Astrocyte (in vitro differentiated cells and primary cell): ENCODE results near the gene SUN3.

Source experiments
- EZH2 ChIP-seq: IDR thresholded peaks from 2 replicates; pipeline ENCODE4 v1.6.1; 2012; ENCODE audit warnings: mild to moderate bottlenecking, low read length, inconsistent platforms; ENCODE audit not compliant: insufficient read depth
- TF ChIP-seq, protein P1 (sequence below): IDR thresholded peaks from 2 replicates; pipeline ENCODE4 v1.5.1; 2011; ENCODE audit warnings: low read depth, mild to moderate bottlenecking, inconsistent platforms, low read length, moderate library complexity; ENCODE audit not compliant: insufficient read depth

DNA sequence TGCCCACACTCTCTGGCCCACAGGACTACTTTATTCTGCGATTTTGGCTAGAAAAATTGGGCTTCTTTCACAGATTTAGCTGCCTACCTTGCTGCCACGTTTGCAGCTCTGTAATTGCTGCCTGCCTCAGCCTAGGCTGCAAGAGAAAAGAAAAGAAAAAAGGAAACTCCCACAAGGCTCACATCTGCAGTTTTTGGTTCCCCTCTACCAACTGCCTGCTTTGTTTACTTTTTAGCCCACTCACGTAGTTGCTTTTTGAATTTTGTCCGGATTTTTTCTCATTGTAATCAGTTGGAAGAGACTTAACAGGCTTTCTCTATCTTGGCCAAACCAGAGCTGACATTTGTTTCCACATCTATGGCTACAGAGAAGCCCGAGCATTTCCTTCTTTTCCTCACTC, 24.3 kb downstream of the SUN3 start:
- TF ChIP-seq, protein P1, sequence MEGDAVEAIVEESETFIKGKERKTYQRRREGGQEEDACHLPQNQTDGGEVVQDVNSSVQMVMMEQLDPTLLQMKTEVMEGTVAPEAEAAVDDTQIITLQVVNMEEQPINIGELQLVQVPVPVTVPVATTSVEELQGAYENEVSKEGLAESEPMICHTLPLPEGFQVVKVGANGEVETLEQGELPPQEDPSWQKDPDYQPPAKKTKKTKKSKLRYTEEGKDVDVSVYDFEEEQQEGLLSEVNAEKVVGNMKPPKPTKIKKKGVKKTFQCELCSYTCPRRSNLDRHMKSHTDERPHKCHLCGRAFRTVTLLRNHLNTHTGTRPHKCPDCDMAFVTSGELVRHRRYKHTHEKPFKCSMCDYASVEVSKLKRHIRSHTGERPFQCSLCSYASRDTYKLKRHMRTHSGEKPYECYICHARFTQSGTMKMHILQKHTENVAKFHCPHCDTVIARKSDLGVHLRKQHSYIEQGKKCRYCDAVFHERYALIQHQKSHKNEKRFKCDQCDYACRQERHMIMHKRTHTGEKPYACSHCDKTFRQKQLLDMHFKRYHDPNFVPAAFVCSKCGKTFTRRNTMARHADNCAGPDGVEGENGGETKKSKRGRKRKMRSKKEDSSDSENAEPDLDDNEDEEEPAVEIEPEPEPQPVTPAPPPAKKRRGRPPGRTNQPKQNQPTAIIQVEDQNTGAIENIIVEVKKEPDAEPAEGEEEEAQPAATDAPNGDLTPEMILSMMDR = no peak
- no peak for TF ChIP-seq EZH2
